Lower lobe of right lung (tissue), 2 donors: ENCODE data around the gene PMVK. TPM values are rescaled to one million over a fixed set of nuclear protein-coding genes. Genes with fewer than 3 reads are reported as not detected.
"Not testable (repeated sequence)": the region's sequence is repeated elsewhere in the genome, so short reads cannot be mapped to it uniquely, and the experiment has no call there.

Source experiments
- ATAC-seq, 2 donors: fragments of 200-7000 bp; cut with Tn5 transposase; one replicate each; pipeline ENCODE4 v1.9.1; 2020 to 2022; ENCODE audit warnings: mild to moderate bottlenecking in 2 of 2, moderate library complexity in 2 of 2
- DNase-seq: peaks from one replicate; pipeline ENCODE4 v3.0.0-alpha.2; 2020
- H3K27ac ChIP-seq: fragments of 200-600 bp; one replicate; pipeline ENCODE4 v1.8.0; 2022
- H3K27me3 ChIP-seq: fragments of 200-600 bp; one replicate; pipeline ENCODE4 v1.8.0; 2022; ENCODE audit warnings: low read depth
- H3K36me3 ChIP-seq: fragments of 200-600 bp; one replicate; pipeline ENCODE4 v1.8.0; 2022; ENCODE audit warnings: mild to moderate bottlenecking
- H3K4me1 ChIP-seq: fragments of 200-600 bp; one replicate; pipeline ENCODE4 v1.8.0; 2022
- H3K4me3 ChIP-seq: fragments of 200-600 bp; one replicate; pipeline ENCODE4 v1.8.0; 2022; ENCODE audit warnings: mild to moderate bottlenecking
- H3K9me3 ChIP-seq: fragments of 200-600 bp; one replicate; pipeline ENCODE4 v1.8.0; 2022
- intact Hi-C: fragments of 100-400 bp; cut with DNase I; formaldehyde crosslinking; loops from one replicate; pipeline ENCODE4 v1.11.0; 2022
- long read RNA-seq: library from polyadenylated mRNA; unstranded; transcript quantifications from one replicate; pipeline ENCODE4 v2.0.0, GENCODE V29; 2021
- total RNA-seq: library from RNA; stranded (reverse); fragmentation: NEBNext Ultra II Directional; extraction: Animal tissue kit (Norgen Biotek cat#: 25700); gene quantifications from one replicate; pipeline ENCODE4 v1.2.1, GENCODE V29; 2021
- TF ChIP-seq, protein P1 (sequence below): fragments of 200-600 bp; IDR thresholded peaks from one replicate; pipeline ENCODE4 v1.8.0; 2022; ENCODE audit warnings: antibody characterized with exemption, mild to moderate bottlenecking
- donor health status: DM: no; HTN: yes; CAD: no; lungs with severe emphysema.

The PMVK gene
- total RNA-seq: 34.1 TPM
- long read RNA-seq, transcript PMVK-201 (5 exons, 1,280 nt): major isoform, 78 of 90 reads
- long read RNA-seq, partial matches to known transcripts: 8 of 90 reads
- long read RNA-seq, other reads (novel, unspliced or antisense): 4 of 90 reads

GRCh38 chr1:154936555-154937084 is at the start of gene PMVK:
TSS of gene PMVK (minus strand) at chr1:154936719. CDS start at chr1:154936685, 34 bp downstream.
- no peaks in the 10 kb centered on the region for H3K9me3 ChIP-seq
- intact Hi-C loops: no loop called here
- DNase-seq (peak; percentile 97), ATAC-seq (peak; percentile 95)
- H3K27me3 ChIP-seq: no peaks in the 10 kb centered on the region
- H3K4me1 ChIP-seq: peaks cover 23% of the 10 kb centered on the region
- H3K36me3 ChIP-seq: peaks cover 6% of the 10 kb centered on the region
- peak within 1 kb of the TSS; percentile 99 for H3K27ac ChIP-seq
- peak within 1 kb of the TSS; percentile 73 for H3K4me3 ChIP-seq
- TF ChIP-seq, protein P1, sequence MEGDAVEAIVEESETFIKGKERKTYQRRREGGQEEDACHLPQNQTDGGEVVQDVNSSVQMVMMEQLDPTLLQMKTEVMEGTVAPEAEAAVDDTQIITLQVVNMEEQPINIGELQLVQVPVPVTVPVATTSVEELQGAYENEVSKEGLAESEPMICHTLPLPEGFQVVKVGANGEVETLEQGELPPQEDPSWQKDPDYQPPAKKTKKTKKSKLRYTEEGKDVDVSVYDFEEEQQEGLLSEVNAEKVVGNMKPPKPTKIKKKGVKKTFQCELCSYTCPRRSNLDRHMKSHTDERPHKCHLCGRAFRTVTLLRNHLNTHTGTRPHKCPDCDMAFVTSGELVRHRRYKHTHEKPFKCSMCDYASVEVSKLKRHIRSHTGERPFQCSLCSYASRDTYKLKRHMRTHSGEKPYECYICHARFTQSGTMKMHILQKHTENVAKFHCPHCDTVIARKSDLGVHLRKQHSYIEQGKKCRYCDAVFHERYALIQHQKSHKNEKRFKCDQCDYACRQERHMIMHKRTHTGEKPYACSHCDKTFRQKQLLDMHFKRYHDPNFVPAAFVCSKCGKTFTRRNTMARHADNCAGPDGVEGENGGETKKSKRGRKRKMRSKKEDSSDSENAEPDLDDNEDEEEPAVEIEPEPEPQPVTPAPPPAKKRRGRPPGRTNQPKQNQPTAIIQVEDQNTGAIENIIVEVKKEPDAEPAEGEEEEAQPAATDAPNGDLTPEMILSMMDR: peak; percentile 44

DNA sequence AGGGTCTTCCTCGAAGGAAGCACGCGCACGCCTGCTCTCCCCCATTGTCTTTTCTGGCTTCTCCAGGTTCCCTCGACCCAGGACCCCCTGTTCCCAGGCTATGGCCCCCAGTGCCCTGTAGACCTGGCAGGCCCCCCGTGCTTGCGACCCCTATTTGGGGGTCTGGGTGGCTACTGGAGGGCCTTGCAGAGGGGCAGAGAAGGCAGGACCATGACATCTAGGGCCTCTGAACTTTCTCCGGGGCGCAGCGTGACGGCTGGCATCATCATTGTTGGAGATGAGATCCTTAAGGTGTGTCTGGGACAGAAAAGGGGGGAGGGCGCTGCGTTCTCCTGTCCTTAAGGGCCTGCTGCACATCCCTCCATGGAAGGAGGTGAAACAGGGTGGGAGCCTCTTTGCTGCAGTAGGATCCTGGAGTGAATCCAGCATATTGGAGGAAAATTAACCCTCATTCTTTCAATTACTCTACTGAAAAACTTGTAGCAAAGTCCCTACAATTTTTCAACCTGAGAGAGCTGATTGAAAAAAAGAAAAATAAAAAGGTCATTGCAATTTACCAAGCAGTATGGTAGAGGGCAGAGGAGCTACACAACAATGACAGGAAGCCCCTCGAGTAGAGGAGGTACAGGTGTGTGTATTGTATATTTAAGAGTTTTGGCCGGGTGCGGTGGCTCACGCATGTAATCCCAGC is 47.4 kb upstream of the PMVK start:
- Histone ChIP-seq H3K36me3 (peaks cover 17% of the 10 kb centered on the region), H3K27me3 (no peaks in the 10 kb centered on the region), H3K27ac (peak overlapping the region; percentile 78), H3K4me3 (peak overlapping the region; percentile 95), H3K4me1 (peaks cover 23% of the 10 kb centered on the region), H3K9me3 (no peaks in the 10 kb centered on the region)
- peak; percentile 47 for DNase-seq
- TF ChIP-seq, protein P1: no peak
- intact Hi-C loops: no loop called here
- no peak for ATAC-seq

DNA sequence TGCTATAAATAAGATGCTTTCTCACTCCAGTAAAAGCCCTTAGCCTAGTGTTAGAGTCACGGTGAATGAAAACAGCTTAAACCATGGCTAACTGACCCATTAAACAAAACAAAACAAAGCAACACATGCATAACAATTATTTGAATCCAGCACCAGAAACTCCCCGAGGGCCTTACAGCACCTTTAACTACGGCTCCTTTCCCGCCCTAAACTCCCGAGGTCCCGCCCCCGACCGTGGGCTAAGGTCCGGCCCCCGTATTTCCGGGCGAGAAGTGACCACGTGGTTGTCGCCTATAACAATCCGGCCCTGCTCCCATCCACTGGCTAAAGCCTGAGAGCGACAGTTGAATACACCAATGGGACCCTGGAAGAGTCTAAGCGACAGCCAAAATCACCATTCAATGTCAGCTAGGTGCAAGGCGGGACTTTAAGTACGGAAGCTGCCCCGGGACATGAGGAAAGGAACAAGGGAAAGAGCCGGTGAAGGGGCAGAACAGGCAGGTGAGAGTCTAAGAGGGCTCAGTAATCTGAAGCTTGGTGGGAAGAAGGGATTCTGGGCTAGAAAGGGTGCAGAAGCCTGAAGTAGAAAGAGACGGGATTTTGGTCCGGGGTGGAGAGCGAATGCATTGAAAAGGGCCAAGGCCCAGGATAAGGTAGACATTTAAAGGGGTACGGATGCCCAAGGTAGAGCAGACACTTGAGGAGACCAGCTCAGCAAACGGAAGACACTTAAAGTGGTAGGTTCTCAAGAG is 46.6 kb upstream of the PMVK start, which contains the start of gene FLAD1:
TSS of gene FLAD1 (plus strand) at position 448 of the 752 bp plus-strand sequence. CDS start 351 bp downstream, outside the sequence.
- intact Hi-C loops: no loop called here
- TF ChIP-seq, protein P1: no peak
- no peaks in the 10 kb centered on the region for H3K27me3 ChIP-seq
- peaks cover 13% of the 10 kb centered on the region for H3K36me3 ChIP-seq
- peaks cover 23% of the 10 kb centered on the region for H3K4me1 ChIP-seq
- ATAC-seq (peak; percentile 100), DNase-seq (peak; percentile 95)
- H3K9me3 ChIP-seq: no peaks in the 10 kb centered on the region
- H3K4me3 ChIP-seq: peak within 1 kb of the TSS; percentile 95
- H3K27ac ChIP-seq: peak within 1 kb of the TSS; percentile 78

- Histone ChIP-seq H3K27me3 (no peaks in the 10 kb centered on the region), H3K27ac (peak overlapping the region; percentile 8), H3K36me3 (peaks cover 9% of the 10 kb centered on the region), H3K4me3 (peak overlapping the region; percentile 95), H3K4me1 (peaks cover 23% of the 10 kb centered on the region), H3K9me3 (no peaks in the 10 kb centered on the region)
- TF ChIP-seq, protein P1: no peak
- ATAC-seq (no peak), DNase-seq (no peak)
- intact Hi-C loops: no loop called here
Measured at GRCh38 chr1:154982341-154982740, 45.8 kb upstream of the PMVK start.

GRCh38 chr1:154978360-154978759 is 41.8 kb upstream of the PMVK start:
- peaks cover 18% of the 10 kb centered on the region for H3K4me1 ChIP-seq
- DNase-seq (no peak), ATAC-seq (no peak)
- no peaks in the 10 kb centered on the region for H3K9me3 ChIP-seq
- peaks cover 8% of the 10 kb centered on the region for H3K36me3 ChIP-seq
- H3K4me3 ChIP-seq: no peak overlapping the region
- TF ChIP-seq, protein P1: no peak
- intact Hi-C loops: no loop called here
- no peaks in the 10 kb centered on the region for H3K27me3 ChIP-seq
- no peak overlapping the region for H3K27ac ChIP-seq

- ATAC-seq, H3K27ac ChIP-seq, intact Hi-C loops: not testable (repeated sequence)
Measured at GRCh38 chr1:154977762-154978161, 41.2 kb upstream of the PMVK start.

More at GRCh38 chr1:154977762-154978161, 41.2 kb upstream of the PMVK start:
- not testable (repeated sequence) for DNase-seq, H3K27me3 ChIP-seq, H3K36me3 ChIP-seq, H3K9me3 ChIP-seq, H3K4me3 ChIP-seq
- peaks cover 23% of the 10 kb centered on the region for H3K4me1 ChIP-seq
